Measurements from ENCODE around the gene GLUD1. TPM values are rescaled to one million over a fixed set of nuclear protein-coding genes. Genes with fewer than 3 reads are reported as not detected.
"Not testable (repeated sequence)": the region's sequence is repeated elsewhere in the genome, so short reads cannot be mapped to it uniquely, and the experiment has no call there.

The GLUD1 gene
- polyA plus RNA-seq, 3 donors: 63.6 to 175 (median 163) TPM

DNA sequence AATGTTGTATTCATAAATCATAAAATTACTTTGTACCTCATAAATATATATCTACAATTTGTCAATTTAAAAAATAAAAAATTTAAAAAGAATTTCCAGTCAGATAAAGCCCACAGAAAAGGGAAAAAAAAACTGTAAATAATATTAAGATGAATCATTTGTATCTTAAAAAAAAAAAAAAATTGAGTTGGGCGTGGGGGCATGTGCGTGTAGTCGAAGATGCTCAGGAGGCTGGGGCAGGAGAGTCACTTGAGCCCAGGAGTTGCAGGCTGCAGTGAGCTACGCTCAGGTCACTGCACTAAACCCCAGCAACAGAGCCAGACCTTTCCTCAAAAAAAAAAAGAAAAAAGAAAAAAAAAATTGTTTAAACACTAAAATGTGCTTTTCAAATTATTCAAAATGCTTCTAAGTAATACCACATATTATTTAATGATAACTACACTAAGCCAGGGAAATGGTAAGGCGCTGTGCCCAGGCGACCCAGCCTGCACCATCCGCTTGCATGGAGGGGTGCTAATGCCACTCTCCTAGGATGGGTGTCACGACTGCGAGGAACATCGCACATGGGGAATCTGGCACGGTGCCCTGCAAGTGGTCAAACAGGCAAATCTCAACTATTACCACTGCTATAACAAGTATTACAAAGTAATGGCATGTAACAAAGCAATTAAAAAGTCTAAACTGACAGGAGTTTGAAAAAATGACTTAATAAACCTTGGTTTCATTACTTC lies 15.4 kb downstream of the GLUD1 start:
- H3K9me3 Mint-ChIP-seq: peaks cover 0 to 4% (median 0%) of the 10 kb centered on the region in 7 donors
- Histone ChIP-seq H3K36me3 (replicated peaks in 1 of 2; ENCODE audit: control insufficient read depth in 1 of 2, insufficient read depth in 2 of 2, low read length in 2 of 2) (peaks cover 15 to 32% of the 10 kb centered on the region in 2 donors), H3K4me2 (replicated peaks; ENCODE audit: extremely low read depth, low read length, poor library complexity, severe bottlenecking) (no peak overlapping the region), H3K9me3 (replicated peaks in 1 of 2; ENCODE audit: control insufficient read depth in 1 of 2, insufficient read depth in 1 of 2, low read length in 2 of 2) (no peaks in the 10 kb centered on the region), H3K9ac (ENCODE audit: insufficient read depth, low read length, poor library complexity, severe bottlenecking) (no peak overlapping the region), H3K79me2 (ENCODE audit: insufficient read depth, low read length) (peaks cover 50% of the 10 kb centered on the region), H3K27ac (ENCODE audit: low read depth in 1 of 2, low read length in 2 of 2) (no peak overlapping the region), H3K4me1 (ENCODE audit: control insufficient read depth in 1 of 2, insufficient read depth in 2 of 2, low read length in 2 of 2) (peaks cover 10 to 12% of the 10 kb centered on the region in 2 donors), H4K20me1 (ENCODE audit: insufficient read depth, low read length) (peaks cover 67% of the 10 kb centered on the region), H3K27me3 (ENCODE audit: control insufficient read depth in 2 of 2, insufficient read depth in 2 of 2, low read length in 2 of 2) (no peaks in the 10 kb centered on the region), H3K4me3 (replicated peaks in 1 of 3; ENCODE audit: low read depth in 2 of 3, low read length in 3 of 3) (no peak overlapping the region), H2AFZ (ENCODE audit: insufficient read depth, low read depth, low read length, poor library complexity, severe bottlenecking) (no peak overlapping the region)
- no peak overlapping the region for H3K27ac Mint-ChIP-seq
- intact Hi-C loops (cut with micrococcal nuclease): no loop called here
- H3K27me3 Mint-ChIP-seq (ENCODE audit: low read depth in 3 of 3): peaks cover 0 to 1% (median 0%) of the 10 kb centered on the region in 3 donors
- TF ChIP-seq, protein P1, sequence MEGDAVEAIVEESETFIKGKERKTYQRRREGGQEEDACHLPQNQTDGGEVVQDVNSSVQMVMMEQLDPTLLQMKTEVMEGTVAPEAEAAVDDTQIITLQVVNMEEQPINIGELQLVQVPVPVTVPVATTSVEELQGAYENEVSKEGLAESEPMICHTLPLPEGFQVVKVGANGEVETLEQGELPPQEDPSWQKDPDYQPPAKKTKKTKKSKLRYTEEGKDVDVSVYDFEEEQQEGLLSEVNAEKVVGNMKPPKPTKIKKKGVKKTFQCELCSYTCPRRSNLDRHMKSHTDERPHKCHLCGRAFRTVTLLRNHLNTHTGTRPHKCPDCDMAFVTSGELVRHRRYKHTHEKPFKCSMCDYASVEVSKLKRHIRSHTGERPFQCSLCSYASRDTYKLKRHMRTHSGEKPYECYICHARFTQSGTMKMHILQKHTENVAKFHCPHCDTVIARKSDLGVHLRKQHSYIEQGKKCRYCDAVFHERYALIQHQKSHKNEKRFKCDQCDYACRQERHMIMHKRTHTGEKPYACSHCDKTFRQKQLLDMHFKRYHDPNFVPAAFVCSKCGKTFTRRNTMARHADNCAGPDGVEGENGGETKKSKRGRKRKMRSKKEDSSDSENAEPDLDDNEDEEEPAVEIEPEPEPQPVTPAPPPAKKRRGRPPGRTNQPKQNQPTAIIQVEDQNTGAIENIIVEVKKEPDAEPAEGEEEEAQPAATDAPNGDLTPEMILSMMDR (IDR thresholded peaks at IDR 0.05): no peak
- no peak overlapping the region for H3K4me3 Mint-ChIP-seq
- peaks cover 19 to 47% of the 10 kb centered on the region in 2 donors for H3K36me3 Mint-ChIP-seq
- WGBS (ENCODE audit: insufficient coverage): no CpG with 5 or more reads among the region's 11 CpGs
- peaks cover 19% of the 10 kb centered on the region for H3K4me1 Mint-ChIP-seq
- DNase-seq: no peak

DNA sequence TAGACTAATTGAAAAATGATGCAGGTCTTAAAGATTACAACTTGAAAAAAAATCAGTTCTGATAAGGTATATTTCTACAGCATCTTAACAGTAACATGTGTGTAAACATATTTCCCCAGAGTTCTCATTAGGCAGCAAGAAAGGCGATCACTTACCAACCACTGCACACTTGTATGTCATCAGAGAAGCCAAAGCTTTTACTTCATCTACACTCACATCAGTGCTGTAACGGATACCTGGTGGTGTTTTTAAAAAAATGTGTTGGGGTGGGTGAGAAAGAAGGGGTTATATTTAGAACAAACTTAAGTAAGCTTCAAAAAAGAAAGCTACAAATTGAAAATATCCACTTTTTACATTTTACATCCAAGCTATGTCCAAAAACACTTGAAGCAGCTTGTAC lies 18.2 kb downstream of the GLUD1 start:
- DNase-seq; H3K4me3 ChIP-seq (replicated peaks in 1 of 3; ENCODE audit: low read depth in 2 of 3, low read length in 3 of 3); H3K27ac ChIP-seq (ENCODE audit: low read depth in 1 of 2, low read length in 2 of 2); H3K9me3 Mint-ChIP-seq; H3K27me3 ChIP-seq (ENCODE audit: control insufficient read depth in 2 of 2, insufficient read depth in 2 of 2, low read length in 2 of 2); H3K4me2 ChIP-seq (replicated peaks; ENCODE audit: extremely low read depth, low read length, poor library complexity, severe bottlenecking); intact Hi-C loops (cut with micrococcal nuclease); H3K27me3 Mint-ChIP-seq (ENCODE audit: low read depth in 3 of 3); H3K27ac Mint-ChIP-seq; H3K4me1 Mint-ChIP-seq; H3K4me3 Mint-ChIP-seq; H3K9me3 ChIP-seq (replicated peaks in 1 of 2; ENCODE audit: control insufficient read depth in 1 of 2, insufficient read depth in 1 of 2, low read length in 2 of 2); H3K9ac ChIP-seq (ENCODE audit: insufficient read depth, low read length, poor library complexity, severe bottlenecking); H2AFZ ChIP-seq (ENCODE audit: insufficient read depth, low read depth, low read length, poor library complexity, severe bottlenecking); H3K4me1 ChIP-seq (ENCODE audit: control insufficient read depth in 1 of 2, insufficient read depth in 2 of 2, low read length in 2 of 2): not testable (repeated sequence)
- peaks cover 40 to 60% of the 10 kb centered on the region in 2 donors for H3K36me3 ChIP-seq (replicated peaks in 1 of 2; ENCODE audit: control insufficient read depth in 1 of 2, insufficient read depth in 2 of 2, low read length in 2 of 2)
- peaks cover 63% of the 10 kb centered on the region for H4K20me1 ChIP-seq (ENCODE audit: insufficient read depth, low read length)
- WGBS (ENCODE audit: insufficient coverage): no CpG with 5 or more reads among the region's 2 CpGs
- H3K79me2 ChIP-seq (ENCODE audit: insufficient read depth, low read length): peaks cover 23% of the 10 kb centered on the region
- peaks cover 33 to 61% of the 10 kb centered on the region in 2 donors for H3K36me3 Mint-ChIP-seq
